ENCODE measurements around the gene GNL3L. TPM values are rescaled to one million over a fixed set of nuclear protein-coding genes. Genes with fewer than 3 reads are reported as not detected.

The GNL3L gene
- total and polyA plus RNA-seq, 2 donors (not counting 1 experiment from before 2014, with no cell fraction given) = 14.5 to 47.2 TPM

DNA sequence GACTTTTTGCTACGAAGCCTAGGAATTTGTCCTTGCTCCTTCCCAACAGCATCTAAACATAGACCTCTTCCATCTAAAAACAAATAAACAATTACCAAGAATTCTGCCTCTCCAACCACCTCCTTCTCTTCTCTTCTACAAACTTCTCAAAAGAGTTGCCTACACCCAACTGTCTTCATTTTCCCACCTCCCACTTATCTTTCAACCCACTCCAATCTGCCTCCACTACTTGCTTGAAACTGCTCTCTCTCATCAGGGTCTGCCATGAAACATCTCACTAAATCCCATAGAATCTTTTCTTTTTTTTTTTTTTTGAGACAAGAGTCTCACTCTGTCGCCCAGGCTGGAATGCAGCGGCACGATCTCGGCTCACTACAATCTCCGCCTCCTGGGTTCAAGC is 33.1 kb upstream of the GNL3L start:
- CTCF ChIA-PET = interaction anchor here (1.1 kb wide), 1 partner anchor 290 kb away, joined by 3 read pairs; no protein-coding TSS in a partner anchor
- H4K20me1 ChIP-seq (ENCODE audit: control insufficient read depth, insufficient read depth, low read length, poor library complexity, severe bottlenecking) = no peaks in the 10 kb centered on the region
- WGBS (ENCODE audit: insufficient coverage) = 100% methylated on average over 2 of the region's 6 CpGs
- POLR2A ChIA-PET = no interaction called here
- Mint-ChIP-seq H3K4me1 (peaks cover 3% of the 10 kb centered on the region), H3K9me3 (ENCODE audit: insufficient read depth) (no peaks in the 10 kb centered on the region), H3K27me3 (peaks cover 37% of the 10 kb centered on the region), H3K4me3 (peak overlapping the region; percentile 73), H3K27ac (no peak overlapping the region)
- H3K4me1 ChIP-seq (ENCODE audit: control insufficient read depth in 2 of 2, insufficient read depth in 2 of 2, low read length in 2 of 2) = peaks cover 3% of the 10 kb centered on the region in 2 donors
- no peaks in the 10 kb centered on the region for H3K36me3 ChIP-seq (replicated peaks in 1 of 2; ENCODE audit: control extremely low read depth in 1 of 2, control insufficient read depth in 1 of 2, extremely low read depth in 1 of 2, insufficient read depth in 2 of 2, low read length in 1 of 2)
- intact Hi-C loops (cut with micrococcal nuclease) = no loop called here
- TF ChIP-seq, protein P1, sequence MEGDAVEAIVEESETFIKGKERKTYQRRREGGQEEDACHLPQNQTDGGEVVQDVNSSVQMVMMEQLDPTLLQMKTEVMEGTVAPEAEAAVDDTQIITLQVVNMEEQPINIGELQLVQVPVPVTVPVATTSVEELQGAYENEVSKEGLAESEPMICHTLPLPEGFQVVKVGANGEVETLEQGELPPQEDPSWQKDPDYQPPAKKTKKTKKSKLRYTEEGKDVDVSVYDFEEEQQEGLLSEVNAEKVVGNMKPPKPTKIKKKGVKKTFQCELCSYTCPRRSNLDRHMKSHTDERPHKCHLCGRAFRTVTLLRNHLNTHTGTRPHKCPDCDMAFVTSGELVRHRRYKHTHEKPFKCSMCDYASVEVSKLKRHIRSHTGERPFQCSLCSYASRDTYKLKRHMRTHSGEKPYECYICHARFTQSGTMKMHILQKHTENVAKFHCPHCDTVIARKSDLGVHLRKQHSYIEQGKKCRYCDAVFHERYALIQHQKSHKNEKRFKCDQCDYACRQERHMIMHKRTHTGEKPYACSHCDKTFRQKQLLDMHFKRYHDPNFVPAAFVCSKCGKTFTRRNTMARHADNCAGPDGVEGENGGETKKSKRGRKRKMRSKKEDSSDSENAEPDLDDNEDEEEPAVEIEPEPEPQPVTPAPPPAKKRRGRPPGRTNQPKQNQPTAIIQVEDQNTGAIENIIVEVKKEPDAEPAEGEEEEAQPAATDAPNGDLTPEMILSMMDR (IDR thresholded peaks at IDR 0.05) = no peak
- no peak for TF ChIP-seq EZH2 (IDR thresholded peaks at IDR 0.05; ENCODE audit: borderline replicate concordance, insufficient read depth, low read depth, low read length, poor library complexity, severe bottlenecking)
- no peak for ATAC-seq (ENCODE audit: low read depth)
- no peak overlapping the region for H2AFZ ChIP-seq (ENCODE audit: insufficient read depth, low read depth, low read length, poor library complexity, severe bottlenecking)
- no peak for DNase-seq
- peaks cover 0 to 18% (median 4%) of the 10 kb centered on the region in 4 experiments for H3K27me3 ChIP-seq (replicated peaks in 1 of 4; ENCODE audit: control extremely low read depth in 1 of 4, control insufficient read depth in 3 of 4, insufficient read depth in 4 of 4, low read length in 3 of 4)
- H3K4me2 ChIP-seq (replicated peaks; ENCODE audit: low read depth, low read length, poor library complexity, severe bottlenecking) = no peak overlapping the region
- no peaks in the 10 kb centered on the region for H3K79me2 ChIP-seq (ENCODE audit: control insufficient read depth, insufficient read depth, low read length)
- no peak overlapping the region for H3K4me3 ChIP-seq (ENCODE audit: control extremely low read depth in 1 of 5, extremely low read depth in 1 of 5, insufficient read depth in 1 of 5, low read depth in 2 of 5, low read length in 4 of 5)
- H3K9ac ChIP-seq (ENCODE audit: low read length) = no peak overlapping the region
- no peak overlapping the region for H3K27ac ChIP-seq (ENCODE audit: low read length in 2 of 2)
- H3K9me3 ChIP-seq (ENCODE audit: control extremely low read depth in 1 of 3, control insufficient read depth in 2 of 3, insufficient read depth in 1 of 3, low read length in 2 of 3) = no peaks in the 10 kb centered on the region

DNA sequence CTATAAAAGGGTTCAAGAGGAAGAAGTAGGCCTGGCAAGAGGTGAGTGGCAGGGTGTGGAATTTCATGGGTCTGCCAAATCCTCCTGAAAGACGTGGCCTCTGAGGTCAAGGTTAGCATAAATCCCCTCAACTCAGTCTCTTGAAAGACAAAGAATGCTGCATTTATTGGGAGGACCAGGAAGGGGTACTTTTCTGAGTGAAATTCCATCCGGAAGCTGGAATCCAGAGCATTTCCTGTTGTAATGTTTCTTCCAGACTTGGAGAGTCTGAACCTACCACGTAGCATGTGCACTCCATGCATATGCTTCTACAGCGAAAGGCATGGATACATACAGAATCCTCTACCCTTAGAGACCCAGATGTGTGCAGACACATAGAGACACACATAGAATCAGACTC is 20.6 kb upstream of the GNL3L start:
- Histone ChIP-seq H3K27me3 (replicated peaks in 1 of 4; ENCODE audit: control extremely low read depth in 1 of 4, control insufficient read depth in 3 of 4, insufficient read depth in 4 of 4, low read length in 3 of 4) (no peaks in the 10 kb centered on the region), H2AFZ (ENCODE audit: insufficient read depth, low read depth, low read length, poor library complexity, severe bottlenecking) (no peak overlapping the region), H3K27ac (ENCODE audit: low read length in 2 of 2) (no peak overlapping the region), H3K9me3 (ENCODE audit: control extremely low read depth in 1 of 3, control insufficient read depth in 2 of 3, insufficient read depth in 1 of 3, low read length in 2 of 3) (peaks cover 0 to 2% (median 0%) of the 10 kb centered on the region in 3 donors), H4K20me1 (ENCODE audit: control insufficient read depth, insufficient read depth, low read length, poor library complexity, severe bottlenecking) (no peaks in the 10 kb centered on the region), H3K9ac (ENCODE audit: low read length) (no peak overlapping the region), H3K4me3 (ENCODE audit: control extremely low read depth in 1 of 5, extremely low read depth in 1 of 5, insufficient read depth in 1 of 5, low read depth in 2 of 5, low read length in 4 of 5) (no peak overlapping the region), H3K4me2 (replicated peaks; ENCODE audit: low read depth, low read length, poor library complexity, severe bottlenecking) (no peak overlapping the region), H3K36me3 (replicated peaks in 1 of 2; ENCODE audit: control extremely low read depth in 1 of 2, control insufficient read depth in 1 of 2, extremely low read depth in 1 of 2, insufficient read depth in 2 of 2, low read length in 1 of 2) (no peaks in the 10 kb centered on the region), H3K79me2 (ENCODE audit: control insufficient read depth, insufficient read depth, low read length) (no peaks in the 10 kb centered on the region), H3K4me1 (ENCODE audit: control insufficient read depth in 2 of 2, insufficient read depth in 2 of 2, low read length in 2 of 2) (no peaks in the 10 kb centered on the region)
- ChIA-PET CTCF (no interaction called here), POLR2A (no interaction called here)
- no CpG with 5 or more reads among the region's 4 CpGs for WGBS (ENCODE audit: insufficient coverage)
- Mint-ChIP-seq H3K9me3 (ENCODE audit: insufficient read depth) (peaks cover 2% of the 10 kb centered on the region), H3K27me3 (peaks cover 11% of the 10 kb centered on the region), H3K4me3 (no peak overlapping the region), H3K4me1 (no peaks in the 10 kb centered on the region), H3K27ac (no peak overlapping the region)
- intact Hi-C loops (cut with micrococcal nuclease) = no loop called here
- DNase-seq = no peak
- no peak for TF ChIP-seq EZH2 (IDR thresholded peaks at IDR 0.05; ENCODE audit: borderline replicate concordance, insufficient read depth, low read depth, low read length, poor library complexity, severe bottlenecking)
- TF ChIP-seq, protein P1 (IDR thresholded peaks at IDR 0.05) = no peak
- no peak for ATAC-seq (ENCODE audit: low read depth)

Data from B cell (primary cell).